ENCODE measurements around the gene PLA2G15.
"Not testable (repeated sequence)": the region's sequence is repeated elsewhere in the genome, so short reads cannot be mapped to it uniquely, and the experiment has no call there.

Gene PLA2G15

GRCh38 chr16:68281368-68282063, 36.3 kb downstream of the PLA2G15 start:
- no peak for DNase-seq

DNA sequence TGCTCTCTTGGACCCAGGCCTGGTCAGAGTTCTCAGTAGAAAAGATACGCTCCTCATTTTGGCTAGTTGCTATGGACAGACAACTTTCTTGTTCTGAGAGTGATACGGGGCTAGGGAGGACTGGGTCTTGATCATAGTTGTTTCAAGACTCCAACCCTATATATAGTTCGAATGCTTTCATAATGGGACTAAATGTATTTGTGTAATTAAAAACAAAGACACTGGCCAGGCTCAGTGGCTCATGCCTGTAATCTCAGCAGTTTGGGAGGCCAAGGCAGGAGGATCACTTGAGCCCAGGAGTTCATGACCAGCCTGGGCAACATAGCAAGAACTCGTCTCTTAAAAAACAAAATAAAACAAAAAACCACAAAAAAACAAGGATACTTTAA, 36.9 kb downstream of the PLA2G15 start:
- no peak for DNase-seq

- DNase-seq = no peak
Observed at GRCh38 chr16:68283346-68283745, 38.2 kb downstream of the PLA2G15 start.

- no peak for DNase-seq
Observed at GRCh38 chr16:68283801-68284598, 38.8 kb downstream of the PLA2G15 start.

DNA sequence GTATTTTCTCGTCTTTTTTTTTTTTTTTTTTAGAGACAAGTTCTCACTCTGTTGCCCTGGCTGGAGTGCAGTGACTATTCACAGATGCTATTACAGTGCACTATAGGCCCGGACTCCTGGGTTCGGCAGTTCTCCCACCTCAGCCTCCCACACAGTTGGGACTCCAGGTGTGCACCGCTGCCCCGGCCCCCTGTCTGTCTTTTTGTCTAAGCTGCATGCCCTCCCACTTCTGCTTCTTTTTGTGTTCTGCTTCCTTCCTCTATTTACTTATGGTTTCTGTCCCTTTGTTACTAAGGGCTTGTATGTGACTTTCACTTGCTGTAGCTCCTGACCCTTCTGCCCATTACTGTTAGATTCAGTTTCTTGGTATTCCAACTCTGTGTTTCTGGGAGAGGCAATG, 39.7 kb downstream of the PLA2G15 start:
- no peak for DNase-seq

- DNase-seq = no peak
Observed at GRCh38 chr16:68285683-68286082, 40.5 kb downstream of the PLA2G15 start.

GRCh38 chr16:68286153-68287074, 41.2 kb downstream of the PLA2G15 start:
- no peak for DNase-seq

DNA sequence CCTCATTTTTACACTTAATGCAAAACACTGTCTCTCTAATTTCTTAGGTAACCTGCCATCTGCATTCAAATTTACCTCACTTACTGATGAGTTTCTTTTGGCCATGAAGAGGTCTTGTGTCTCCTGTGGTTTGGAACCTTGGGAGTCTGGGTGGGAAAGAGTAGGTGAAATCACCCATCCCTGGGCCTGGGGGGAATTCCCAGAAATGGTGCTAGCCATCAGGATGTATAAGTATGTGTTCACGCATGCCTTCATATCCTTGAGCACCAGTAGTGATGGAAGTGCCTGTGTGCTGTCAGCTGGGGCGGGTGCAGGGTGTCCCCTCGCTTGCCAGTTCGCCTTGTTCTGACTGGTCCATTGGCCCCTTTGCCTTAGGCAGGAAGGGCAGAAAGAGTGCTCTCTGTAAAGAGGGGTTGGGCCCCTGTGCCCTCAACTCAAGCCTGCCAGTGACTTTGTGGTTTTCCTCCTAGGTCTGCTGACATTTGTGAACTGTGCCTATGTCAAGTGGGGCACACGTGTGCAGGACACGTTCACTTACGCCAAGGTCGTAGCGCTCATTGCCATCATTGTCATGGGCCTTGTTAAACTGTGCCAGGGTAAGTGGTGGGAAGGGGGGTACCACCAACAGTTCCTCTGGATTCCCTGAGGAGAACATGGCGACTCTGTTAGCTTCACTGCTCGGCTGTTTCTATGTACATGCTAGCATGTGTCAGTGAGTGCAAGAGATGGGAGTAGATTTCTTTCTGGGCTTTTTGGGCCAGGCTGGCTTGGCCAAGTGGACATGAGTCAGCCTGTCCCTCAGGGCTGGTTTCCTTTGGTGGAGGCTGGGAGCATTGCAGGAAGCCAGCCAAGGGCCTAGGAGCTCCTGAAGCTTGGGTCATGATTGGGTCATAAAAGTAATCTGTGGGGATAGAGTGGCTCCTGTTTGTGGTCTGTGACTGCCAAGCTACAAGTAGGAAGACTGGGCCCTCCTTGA, 42.4 kb downstream of the PLA2G15 start:
- no peak for DNase-seq

DNA sequence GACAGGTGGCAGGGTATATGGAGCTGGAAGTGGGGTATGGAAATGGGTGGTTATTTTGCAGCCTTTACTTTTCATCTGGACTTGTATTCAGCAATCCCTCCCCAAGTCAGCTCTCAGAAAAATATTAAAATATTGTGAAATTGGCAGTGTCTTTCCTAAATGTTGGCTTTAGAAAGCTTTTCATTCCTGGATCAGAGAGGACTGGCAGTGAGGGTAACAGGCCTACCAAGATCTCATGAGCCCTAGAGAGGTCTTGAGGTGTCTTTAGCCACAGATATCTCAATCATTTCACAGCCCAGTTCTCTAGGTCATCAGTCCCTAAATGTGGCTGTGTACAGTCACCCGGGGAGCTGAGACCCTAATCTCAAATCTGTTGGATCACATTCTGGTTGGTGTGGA, 43.1 kb downstream of the PLA2G15 start:
- no peak for DNase-seq

- DNase-seq = not testable (repeated sequence)
Observed at GRCh38 chr16:68288796-68289195, 43.6 kb downstream of the PLA2G15 start.

DNA sequence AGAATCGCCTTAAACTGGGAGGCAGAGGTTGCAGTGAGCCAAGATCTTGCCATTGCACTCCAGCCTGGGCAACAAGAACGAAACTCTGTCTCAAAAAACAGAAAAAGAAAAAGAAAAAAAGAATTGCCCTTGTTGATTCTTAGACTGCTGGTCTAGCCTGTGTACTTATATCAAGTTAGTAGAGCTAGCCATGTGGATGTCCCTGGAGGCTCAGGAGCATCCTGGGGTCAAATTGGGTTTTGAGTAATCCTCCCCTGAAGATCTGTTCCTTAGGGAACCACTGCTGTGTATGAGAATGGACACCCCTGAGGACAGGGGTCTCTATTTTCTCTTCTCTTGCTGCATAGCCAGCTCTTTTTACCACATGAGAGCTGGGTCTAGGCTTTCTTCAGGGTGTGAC, 44.0 kb downstream of the PLA2G15 start:
- DNase-seq = no peak

GRCh38 chr16:68289621-68290329, 44.6 kb downstream of the PLA2G15 start:
- DNase-seq = no peak

- DNase-seq = no peak
Observed at GRCh38 chr16:68290450-68290849, 45.3 kb downstream of the PLA2G15 start.

DNA sequence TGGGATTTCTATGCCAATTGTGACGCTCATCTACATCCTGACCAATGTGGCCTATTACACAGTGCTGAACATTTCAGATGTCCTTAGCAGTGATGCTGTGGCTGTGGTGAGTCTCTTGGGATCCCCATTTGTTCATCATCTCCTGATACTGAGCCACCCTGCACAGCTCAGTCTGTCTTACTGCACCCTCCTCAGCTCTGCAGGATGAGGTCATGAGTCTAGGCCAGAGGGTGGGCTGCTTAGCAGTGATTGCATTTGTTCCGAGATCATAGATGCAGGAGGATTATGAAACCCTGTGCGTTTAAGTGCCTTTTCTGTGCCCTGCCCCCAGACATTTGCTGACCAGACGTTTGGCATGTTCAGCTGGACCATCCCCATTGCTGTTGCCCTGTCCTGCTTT, 46.1 kb downstream of the PLA2G15 start:
- DNase-seq = no peak

DNA sequence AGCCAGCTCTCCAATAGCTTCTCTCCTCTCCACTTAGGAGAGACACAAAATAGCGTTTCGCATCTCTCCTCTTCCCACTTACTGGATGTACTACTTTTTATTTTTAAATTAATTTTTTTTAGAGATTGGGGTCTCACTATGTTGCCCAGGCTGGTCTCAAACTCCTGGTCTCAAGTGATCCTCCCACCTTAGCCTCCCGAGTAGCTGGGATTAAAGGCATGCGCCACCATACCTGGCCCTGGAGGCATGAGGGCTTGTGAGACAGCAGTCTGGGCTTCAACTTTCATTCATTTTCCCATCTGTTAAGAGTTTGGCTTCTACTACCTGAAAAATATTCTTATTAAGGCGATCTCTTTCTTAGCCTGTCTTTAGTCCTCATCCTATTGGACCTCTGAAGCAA, 47.3 kb downstream of the PLA2G15 start:
- no peak for DNase-seq

- no peak for DNase-seq
Observed at GRCh38 chr16:68296291-68296690, 51.1 kb downstream of the PLA2G15 start.

DNA sequence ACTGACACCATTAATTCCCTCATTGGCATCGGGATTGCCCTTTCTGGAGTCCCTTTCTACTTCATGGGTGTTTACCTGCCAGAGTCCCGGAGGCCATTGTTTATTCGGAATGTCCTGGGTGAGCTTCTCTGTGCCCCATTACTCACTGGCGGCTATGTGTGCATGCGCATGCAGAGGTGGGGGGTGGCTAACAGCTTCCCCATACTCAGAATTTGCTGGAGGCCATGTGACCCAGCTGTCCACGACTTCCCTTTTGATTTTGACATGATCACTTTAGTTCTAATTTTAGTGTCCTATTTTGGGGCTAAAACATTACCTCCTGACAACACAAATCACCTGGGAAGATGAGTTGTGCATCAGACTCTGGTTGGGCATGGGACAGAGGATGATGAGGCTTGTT, 51.5 kb downstream of the PLA2G15 start:
- DNase-seq = no peak

DNA sequence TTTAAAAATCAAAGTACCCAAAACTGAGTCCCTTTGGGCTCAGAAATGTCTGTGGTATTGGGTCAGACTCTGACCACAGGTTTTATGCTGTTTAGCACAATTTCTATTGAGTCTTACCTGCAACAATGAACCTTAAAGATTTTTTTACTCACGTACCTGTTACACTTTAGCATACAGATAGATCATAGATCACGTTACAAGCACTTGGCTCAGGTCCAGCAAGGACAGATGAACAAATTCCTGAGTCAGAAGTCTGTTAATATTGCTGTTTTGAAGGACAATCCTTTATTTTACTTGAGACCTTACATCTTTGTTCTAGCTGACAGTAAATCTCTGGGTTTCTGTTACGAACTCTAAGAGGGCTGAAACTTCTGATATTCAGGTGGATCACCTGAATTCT, 52.7 kb downstream of the PLA2G15 start:
- DNase-seq = no peak

DNA sequence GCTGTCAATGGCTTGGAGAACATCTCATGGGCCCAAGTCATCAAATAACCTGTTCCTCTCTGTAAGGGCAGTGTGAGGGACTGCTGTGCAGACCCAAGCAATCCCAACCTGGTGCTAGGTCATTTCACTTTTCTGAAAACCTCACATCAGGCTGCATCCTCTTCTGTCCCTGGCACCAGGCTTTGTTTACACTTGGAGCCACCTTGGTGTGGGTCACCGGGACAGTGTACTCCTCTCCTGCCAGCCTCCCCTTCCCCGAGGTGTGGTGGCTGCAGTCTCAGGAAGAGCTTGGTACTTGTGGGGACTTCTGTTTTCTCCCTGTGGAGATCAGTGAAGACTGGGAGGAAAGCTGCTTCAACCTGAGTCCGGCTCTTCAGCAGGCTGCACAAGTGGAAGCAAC, 53.1 kb downstream of the PLA2G15 start:
- DNase-seq = no peak

DNA sequence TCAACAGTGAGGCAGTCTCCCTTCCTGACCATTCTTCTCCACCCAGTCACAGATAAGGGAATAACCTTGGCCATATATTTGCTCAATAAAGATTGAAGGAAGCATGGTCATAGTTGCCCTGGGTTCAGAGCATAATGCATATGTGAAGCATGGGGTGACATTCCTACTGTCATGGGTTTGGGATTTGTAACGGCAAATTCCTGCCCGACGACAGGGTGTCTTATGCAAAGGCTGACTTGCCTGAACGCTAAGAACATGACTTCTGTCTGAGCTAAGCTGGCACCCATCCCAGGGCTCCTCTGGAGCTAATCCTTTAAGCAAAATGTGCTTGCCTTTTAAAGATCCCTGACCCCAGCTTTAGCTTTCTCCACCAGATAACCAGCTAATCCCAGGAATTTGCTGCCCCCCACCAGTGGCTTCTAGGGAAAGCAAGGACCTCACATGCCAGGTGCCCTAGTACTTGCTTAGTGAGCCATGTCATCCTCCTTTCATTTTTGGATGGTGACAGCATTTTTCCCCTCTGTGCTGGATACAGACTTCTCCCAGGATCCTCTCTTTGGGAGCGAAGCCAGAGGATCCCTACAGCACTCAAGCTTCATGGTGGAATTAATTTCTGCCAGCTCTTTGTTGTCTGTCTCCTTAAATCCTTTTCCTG, 53.9 kb downstream of the PLA2G15 start:
- DNase-seq = no peak

Data from activated T-cell treated with anti-CD3 and anti-CD28 coated beads for 4 hours (primary cell).